Cardiac septum (tissue), 1 donor: ENCODE data around the gene HMCN2. TPM values are rescaled to one million over a fixed set of nuclear protein-coding genes. Genes with fewer than 3 reads are reported as not detected.
"Not testable (repeated sequence)": the region's sequence is repeated elsewhere in the genome, so short reads cannot be mapped to it uniquely, and the experiment has no call there.

Source experiments
- DNase-seq: peaks from one replicate; pipeline ENCODE4 v3.0.0-alpha.2; 2020; ENCODE audit warnings: low spot score
- intact Hi-C: fragments of 100-400 bp; cut with DNase I; formaldehyde crosslinking; loops from one replicate; pipeline ENCODE4 v1.14.0; 2022
- total RNA-seq: library from RNA; stranded (reverse); fragmentation: NEBNext Ultra II Directional; extraction: Animal tissue kit (Norgen Biotek cat#: 25700); gene quantifications from one replicate; pipeline ENCODE4 v1.2.1, GENCODE V29; 2021
- donor health status: DM: no; HTN: no; CAD: no.

HMCN2 gene
- total RNA-seq, 1 donor from 2014 or later = 5.3 TPM

DNA sequence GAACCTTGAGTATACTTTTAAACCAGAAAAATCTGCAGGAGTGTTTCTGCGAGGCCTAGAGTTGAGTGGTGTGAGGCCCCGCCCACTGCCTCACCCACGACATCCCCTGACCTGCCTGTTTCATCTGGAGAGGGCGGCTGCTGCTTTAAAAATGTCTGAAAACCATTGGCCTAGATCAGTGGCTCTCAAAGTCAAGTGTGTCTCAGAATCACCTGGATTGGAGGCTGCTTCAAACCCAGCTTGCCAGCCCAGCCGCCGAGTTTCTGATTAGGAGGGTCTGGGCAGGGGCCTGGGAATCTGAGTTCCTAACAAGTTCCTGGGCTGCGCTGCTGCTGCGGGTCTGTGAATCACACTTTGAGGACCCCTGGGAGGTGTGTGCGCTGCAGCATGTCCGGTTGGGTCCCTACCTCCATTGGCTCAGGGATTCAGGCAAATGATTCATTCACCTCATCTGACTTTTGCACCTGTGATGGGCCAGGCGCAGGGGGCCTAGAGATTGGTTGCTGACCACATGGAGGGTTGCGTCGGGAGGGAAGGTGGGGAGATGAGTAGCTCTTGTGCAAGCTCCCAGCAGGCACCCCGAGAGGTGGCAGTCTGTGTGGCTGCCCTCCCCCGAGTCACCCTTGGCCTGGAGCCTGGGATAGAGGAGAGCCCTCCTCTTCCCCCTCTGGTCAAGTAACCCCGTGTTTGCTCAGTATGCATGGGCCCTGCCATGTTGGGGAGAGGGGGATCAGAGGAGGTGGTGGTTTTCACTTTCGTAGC is 27.6 kb upstream of the HMCN2 start:
- intact Hi-C loops = loop anchor here (5.0 kb wide), 2 partner anchors 61 to 351 kb away; no protein-coding TSS in a partner anchor
- no peak for DNase-seq

DNA sequence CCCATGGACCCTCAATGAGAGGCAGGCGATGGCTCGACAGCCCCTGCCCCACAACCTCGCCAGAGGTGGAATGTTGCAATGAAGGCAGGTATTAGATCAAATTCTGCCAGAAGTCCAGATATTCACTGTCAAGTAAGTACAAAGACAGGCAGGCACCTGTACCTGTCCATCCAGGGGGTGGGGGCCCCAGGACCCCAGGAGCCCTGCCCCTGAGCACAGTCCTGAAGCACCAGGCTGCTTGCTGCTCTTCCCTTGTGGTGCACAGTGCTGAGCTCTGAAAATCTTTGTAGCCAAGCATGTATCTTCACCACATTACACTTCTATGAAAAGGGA is 26.2 kb upstream of the HMCN2 start:
- intact Hi-C loops = loop anchor here (5.0 kb wide), 2 partner anchors 62 to 352 kb away; no protein-coding TSS in a partner anchor
- no peak for DNase-seq

DNA sequence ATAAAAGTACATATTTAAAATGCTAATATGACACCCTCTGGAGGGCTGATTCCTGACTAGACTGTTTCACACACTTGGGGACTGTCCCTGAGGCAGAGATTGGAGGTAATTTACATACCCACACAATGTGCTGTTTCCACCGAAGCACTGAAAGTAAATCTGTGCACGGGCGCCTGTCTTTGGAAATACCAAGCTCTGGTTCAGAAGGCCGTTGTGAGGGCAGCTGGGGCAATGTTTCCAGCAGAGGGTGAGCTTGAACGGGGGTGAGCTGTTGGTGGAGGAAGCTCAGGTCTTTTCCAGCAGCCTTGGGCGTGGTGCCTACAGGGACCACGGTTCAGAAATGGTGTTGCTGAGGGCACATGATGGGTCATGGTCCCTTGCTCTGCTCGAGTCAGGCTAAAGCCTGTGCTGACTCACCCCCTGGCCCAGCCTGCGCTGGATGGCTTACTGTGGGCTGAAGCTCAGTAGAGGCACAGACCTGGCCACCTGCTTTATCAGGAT is 25.8 kb upstream of the HMCN2 start:
- intact Hi-C loops = loop anchor here (5.0 kb wide), 3 partner anchors 62 to 352 kb away; no protein-coding TSS in a partner anchor
- DNase-seq = no peak

DNA sequence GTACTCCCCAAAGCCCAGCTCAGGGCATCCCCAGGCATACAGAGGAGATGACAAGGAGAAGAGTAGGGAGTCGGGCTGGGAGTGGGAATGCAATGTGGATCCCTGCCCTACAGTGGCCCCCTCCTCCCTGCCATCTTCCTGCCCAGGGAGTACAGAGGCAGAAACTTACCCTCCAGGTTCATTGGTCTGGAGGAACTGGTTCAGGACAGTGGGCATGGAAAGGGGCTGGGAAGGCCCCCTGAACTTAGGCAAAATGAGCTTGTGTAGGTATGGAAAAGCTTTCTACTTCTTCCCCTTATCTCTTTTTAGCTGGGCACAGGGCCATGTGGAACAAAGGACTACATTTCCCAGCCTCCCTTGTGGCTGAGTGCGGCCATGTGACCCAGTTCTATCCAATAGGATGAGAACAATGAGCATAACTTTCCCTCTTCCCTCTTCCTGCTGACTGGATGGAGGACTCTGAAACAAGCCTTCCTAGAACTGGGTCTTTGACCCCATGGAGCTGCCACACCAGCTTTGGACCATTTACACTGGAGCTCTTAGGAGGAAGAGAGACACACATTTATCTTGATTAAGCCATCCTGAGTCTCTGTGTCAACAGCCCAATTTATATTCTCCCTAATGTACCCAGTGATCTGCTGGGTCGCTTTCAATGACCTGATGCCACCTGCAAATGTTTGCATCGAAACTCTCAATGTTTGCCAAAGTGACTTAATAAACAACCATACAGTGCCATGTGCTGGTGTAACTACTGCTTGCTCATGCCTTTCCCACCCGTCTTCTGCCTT is 25.0 kb upstream of the HMCN2 start:
- no peak for DNase-seq

DNA sequence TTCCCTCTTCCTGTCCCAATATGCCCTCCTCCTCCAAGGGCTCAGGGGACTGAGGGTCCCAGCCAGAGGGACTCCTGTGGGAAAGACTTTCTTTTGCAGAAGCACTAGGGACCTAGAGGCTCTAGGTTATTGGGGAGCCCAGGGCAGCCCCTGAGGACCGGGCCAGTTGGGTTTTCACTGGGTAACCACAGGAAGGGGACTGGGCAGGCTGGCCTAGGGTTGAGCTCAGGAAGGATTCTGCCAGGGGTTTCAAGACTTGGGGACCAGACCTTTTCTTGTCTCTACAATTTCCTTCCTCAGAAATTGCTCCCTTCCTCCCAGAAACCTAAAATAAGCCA is 24.4 kb upstream of the HMCN2 start:
- no peak for DNase-seq
- intact Hi-C loops = loop anchor here (5.0 kb wide), 1 partner anchor 91 kb away; no protein-coding TSS in a partner anchor

More for the DNA sequence above, 25.0 kb upstream of the HMCN2 start:
- intact Hi-C loops = loop anchor here (5.0 kb wide), 1 partner anchor 92 kb away; no protein-coding TSS in a partner anchor

DNA sequence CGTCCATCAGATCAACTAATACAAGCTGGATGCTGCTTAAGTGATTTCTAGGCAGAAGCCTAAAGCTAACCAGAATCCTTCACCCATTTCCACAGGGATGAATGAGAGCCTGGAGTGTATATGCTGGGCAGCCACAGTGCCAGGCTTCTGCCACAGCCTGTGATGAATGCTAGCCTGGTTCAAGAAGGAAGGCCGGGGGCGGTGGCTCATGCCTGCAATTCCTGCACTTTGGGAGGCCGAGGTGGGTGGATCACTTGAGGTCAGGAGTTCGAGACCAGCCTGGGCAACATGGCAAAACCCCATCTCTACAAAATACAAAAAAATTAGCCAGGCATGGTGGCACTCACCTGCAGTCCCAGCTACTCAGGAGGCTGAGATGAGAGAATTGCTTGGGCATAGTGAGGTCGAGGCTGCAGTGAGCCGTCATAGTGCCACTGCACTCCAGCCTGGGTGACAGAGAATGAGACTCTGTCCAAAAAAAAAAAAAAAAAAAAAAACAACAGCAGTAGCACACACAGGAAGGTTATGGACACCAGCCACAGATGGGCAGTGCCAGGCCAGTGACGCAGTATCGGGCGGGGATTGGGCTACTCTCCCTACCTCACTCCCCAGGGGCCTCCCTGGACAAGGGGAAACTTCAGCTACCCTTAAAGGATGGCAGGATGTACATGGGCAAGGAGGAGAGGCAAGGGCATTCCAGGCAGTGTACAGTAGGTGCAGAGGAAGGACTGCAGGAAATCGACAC is 23.1 kb upstream of the HMCN2 start:
- DNase-seq = no peak
- intact Hi-C loops = loop anchor here (5.0 kb wide), 1 partner anchor 90 kb away; no protein-coding TSS in a partner anchor

DNA sequence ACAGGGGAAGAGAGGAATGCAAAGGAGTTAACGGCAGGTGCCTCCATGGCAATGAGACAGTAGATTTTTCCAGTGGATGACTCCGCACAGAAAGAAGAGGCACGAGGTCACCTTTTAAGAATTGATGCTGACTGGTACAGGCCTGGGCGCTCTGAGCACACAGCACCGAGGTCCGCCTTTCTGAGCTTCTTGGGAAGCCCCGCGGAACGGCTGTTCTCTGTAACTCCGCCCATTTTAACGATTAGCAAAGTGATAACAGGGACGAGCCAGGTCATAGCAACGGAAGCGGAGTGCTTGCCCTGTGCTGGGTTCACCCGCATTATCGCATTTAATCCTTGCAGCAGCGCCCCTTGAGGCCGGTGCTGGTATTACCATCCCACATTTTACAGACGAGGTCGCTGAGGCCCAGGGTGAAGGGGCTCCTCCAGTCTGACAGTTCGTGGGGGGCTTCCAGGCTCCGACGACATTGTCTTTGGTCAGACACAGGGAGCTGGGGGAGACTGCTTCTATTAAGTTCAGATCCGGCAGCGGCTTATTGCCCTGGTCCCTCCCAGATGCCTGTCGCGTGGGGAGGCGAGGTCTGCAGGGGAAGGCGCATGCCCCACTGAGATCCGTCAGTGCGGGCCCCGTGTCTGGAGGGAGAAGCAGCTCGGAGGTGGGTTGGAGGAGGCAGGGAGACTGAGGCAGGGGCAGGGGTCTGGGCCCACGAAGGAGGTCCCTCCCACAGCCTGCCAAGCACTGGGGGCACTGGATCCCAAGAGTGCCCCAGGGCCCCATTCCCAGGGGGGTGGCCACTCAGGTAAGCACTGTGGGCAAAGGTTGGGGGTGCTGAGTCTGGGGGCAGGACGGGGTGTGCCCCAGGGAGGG is 22.3 kb upstream of the HMCN2 start:
- DNase-seq = peak; percentile 84
- intact Hi-C loops = loop anchor here (5.0 kb wide), 1 partner anchor 89 kb away; no protein-coding TSS in a partner anchor

DNA sequence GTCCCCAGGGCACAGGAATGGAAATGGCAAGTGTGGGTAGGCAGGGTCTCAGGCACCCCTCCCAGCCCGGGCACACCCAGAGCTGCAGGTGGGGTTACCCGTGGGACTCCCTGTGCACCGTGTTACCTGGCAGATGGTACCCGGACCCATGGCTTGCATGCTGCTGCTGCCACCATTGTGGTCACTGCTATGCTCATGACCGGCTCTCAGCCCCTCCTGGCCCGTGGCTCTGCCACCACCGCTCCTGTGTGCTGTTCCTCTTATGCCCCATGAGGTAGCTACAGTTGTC is 21.7 kb upstream of the HMCN2 start:
- no peak for DNase-seq
- intact Hi-C loops = loop anchor here (5.0 kb wide), 1 partner anchor 88 kb away; no protein-coding TSS in a partner anchor

DNA sequence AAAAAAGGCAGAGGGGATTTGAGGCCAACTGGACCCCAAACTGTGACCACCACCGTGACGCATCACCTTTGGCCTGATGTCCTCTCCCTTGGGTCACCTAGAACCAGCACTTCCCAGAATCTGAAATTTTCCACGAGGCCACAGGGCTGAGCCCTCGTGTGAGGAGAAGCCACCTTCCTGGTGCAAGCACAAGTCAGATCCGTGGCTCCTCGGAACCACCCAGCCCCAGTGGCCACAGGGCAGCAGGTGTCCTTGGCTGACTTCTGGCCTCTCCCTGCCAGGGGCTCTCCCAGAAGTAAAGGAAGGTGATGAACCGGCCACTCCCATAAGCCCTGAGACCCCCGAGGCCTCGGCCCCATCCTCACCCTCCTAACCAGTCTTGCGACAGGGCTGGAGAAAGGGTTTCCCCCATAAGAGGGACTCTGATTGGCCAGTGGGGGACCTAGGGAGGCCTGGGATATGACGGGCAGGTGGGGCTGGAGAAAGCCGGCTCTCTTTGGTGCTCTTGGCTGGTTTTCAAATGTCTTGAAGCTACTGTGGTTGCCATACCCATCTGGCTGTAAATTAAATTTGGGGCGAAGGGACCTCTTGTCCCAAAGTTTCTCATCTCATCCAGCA is 20.9 kb upstream of the HMCN2 start:
- intact Hi-C loops = loop anchor here (5.0 kb wide), 1 partner anchor 88 kb away; no protein-coding TSS in a partner anchor
- peak; percentile 53 for DNase-seq

DNA sequence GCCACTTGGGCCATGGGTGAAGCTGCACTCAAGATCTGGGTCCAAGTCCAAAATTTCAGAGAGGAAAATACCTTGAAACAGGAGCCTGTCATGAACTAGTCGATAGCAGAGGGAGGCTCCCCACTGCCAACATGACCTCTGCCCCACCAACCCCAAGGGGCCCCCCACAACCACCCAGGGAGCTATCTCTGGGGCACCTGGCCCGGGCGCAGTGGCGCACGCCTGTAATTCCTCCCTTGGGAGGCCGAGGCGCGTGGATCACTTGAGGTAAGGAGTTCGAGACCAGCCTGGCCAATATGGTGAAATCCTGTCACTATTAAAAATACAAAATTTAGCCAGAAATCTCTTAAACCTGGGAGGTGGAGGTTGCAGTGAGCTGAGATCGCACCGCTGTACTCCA is 20.1 kb upstream of the HMCN2 start:
- peak; percentile 49 for DNase-seq
- intact Hi-C loops = no loop called here

DNA sequence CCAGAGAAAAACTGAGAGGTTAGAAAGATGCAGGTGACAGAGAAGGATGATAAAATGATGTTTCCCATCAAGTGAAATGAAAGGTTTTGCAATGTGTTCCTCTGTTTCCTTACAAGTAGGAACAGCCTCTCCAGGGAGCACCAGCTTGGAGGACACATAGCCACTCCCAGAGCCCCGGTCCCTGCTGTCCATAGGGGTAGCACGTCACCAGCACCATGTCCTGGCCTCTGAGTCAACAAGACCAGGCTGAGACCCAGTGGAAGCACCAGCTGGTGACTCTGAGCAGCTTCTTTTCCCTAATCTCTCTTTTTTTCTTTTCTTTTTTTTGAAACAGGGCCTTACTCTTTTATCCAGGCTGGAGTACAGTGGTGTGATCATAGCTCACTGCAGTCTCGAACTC is 19.4 kb upstream of the HMCN2 start:
- intact Hi-C loops = no loop called here
- peak; percentile 46 for DNase-seq

DNA sequence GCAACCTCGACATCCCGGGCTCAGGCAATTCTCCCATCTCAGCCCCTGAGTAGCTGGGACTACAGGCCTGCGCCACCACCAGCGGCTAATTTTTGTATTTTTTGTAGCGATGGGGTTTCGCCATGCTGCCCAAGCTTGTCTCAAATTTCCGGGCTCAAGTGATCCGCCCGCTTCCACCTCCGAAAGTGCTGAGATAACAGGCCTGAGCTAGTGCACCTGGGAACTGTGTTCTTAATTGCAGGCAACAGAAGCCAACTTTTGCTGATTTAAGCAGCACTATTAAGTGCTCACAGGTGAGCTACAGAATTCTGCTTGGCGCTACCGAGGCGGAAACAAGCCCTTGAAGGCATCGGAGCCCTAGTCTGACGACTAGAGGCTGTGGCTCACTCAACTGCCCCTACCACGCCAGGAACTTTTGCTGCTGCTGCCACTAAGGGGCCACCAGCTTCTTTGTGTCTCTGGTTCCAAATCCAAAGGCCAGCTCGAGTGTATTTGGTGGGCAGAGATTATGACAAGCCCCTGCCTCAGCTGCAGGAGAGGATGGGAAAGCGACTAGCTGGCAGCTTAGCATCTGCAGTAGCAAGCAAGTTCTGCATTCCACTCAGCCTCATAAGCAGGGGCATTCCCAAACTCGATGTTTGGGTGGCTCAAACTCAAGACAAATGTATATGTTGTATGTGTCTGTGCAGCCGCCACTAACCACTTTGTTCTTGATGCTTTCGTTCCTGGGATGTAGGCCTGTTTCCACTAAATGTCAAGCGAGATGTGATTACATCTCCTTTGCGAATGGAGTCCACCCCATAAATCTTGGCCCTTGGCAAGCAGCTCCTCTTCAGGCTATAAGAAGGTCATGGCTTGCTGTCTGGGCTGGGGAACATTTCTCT is 10.6 kb upstream of the HMCN2 start:
- DNase-seq = peak; percentile 36
- intact Hi-C loops = no loop called here

DNA sequence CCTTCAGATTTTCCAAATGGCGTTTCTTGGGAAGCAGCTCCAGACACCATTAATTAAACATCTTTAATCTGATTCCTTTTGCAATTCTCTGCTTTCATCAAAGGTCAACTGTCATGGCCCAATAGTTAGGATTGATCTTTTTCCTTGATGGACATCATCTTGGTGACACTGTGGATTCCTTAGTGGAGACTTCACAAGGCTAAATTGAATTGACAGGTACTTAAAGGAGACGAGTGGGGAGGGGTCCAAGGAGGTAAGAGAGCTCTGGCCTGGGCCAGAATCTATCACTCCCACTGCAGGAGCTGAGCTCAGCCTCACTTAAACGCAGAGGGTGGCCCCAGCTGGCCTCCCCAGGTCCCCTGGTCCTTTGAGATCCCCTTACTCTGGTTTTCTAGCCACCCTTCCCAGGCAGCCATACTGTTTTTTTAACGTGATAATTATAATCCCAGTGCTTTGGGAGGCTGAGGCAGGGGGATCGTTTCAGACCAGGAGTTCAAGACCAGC is 9.9 kb upstream of the HMCN2 start:
- DNase-seq = peak; percentile 49
- intact Hi-C loops = no loop called here

DNA sequence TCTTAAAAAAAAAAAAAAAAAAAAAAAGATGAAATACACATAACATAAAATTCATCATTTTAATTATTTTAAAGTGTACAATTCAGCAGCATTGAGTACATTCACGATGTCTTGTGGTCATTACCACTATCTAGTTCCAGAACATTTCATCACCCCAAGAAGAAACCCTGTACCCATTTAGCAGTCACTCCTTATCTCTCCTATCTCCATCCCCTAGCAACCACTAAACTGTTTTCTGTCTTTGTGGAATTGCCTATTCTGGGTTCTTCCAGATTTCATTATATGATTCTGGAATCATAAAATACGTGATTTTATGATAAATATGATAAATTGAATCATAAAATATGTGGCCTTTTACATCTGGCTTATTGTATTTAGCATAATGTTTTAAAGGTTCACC is 8.9 kb upstream of the HMCN2 start:
- no peak for DNase-seq
- intact Hi-C loops = no loop called here

DNA sequence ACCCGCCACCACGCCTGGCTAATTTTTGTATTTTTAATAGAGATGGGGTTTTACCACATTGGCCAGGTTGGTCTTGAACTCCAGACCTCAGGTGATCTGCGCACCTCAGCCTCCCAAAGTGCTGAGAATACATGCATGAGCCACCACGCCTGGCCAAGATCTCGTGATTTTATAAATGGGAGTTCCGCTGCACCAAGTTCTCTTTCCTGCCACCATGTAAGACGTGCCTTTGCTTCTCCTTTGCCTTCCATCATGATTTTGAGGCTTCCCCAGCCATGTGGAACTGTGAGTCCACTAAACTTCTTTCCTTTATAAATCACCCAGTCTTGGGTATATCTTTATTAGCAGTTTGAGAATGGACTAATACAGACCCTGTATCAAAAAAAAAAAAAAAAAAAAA is 7.4 kb upstream of the HMCN2 start:
- intact Hi-C loops, DNase-seq: not testable (repeated sequence)

DNA sequence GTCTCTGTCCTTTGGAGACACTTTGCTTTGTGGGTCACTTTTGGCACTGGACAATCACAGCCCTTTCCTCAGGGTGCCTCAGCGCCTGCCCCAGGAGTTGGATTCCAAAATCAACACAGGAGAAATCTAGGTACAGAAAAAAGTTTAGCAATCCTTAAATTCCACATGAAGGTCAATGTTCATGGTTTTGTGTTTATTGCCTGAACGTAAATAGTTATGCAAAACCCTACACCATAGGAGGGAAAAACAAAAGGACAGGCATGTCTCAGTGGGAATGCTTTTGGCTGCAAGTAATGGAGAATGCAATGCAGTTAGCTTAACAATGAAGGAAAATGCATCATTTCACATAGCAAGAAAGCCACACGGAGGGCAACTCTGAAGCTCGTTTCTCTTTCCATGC is 6.5 kb upstream of the HMCN2 start:
- DNase-seq = peak; percentile 41
- intact Hi-C loops = no loop called here
